MM.1S (cell line): ENCODE measurements around the gene CCNK.

Source experiments
- DNase-seq: peaks from one replicate; pipeline ENCODE4 v3.0.0-alpha.2; 2015
- H2AFZ ChIP-seq: fragments of 300-600 bp; sonication (generic); 2 replicates; pipeline ENCODE4 v1.6.0; 2016; ENCODE audit warnings: antibody characterized with exemption, low read length
- H3F3A ChIP-seq: fragments of 300-600 bp; sonication (generic); 2 replicates; pipeline ENCODE4 v1.6.1; 2016; ENCODE audit warnings: mild to moderate bottlenecking, antibody characterized with exemption, low read length, moderate library complexity, mixed read lengths; ENCODE audit not compliant: insufficient read depth
- H3K27ac ChIP-seq: fragments of 300-600 bp; sonication (generic); 2 replicates; pipeline ENCODE4 v1.5.1; 2016; ENCODE audit warnings: mild to moderate bottlenecking, low read length
- H3K27me3 ChIP-seq: fragments of 300-600 bp; sonication (generic); replicated peaks from 2 replicates; pipeline ENCODE4 v1.6.0; 2016; ENCODE audit warnings: low read length; ENCODE audit not compliant: insufficient read depth
- H3K36me3 ChIP-seq: fragments of 300-600 bp; sonication (generic); replicated peaks from 2 replicates; pipeline ENCODE4 v1.6.1; 2016; ENCODE audit warnings: mild to moderate bottlenecking, low read length, mixed read lengths; ENCODE audit not compliant: insufficient read depth
- H3K4me1 ChIP-seq: fragments of 300-600 bp; sonication (generic); 2 replicates; pipeline ENCODE4 v1.6.1; 2016; ENCODE audit warnings: low read length, mixed read lengths
- H3K4me2 ChIP-seq: fragments of 300-600 bp; sonication (generic); 2 replicates; pipeline ENCODE4 v1.6.0; 2016; ENCODE audit warnings: low read depth, low read length
- H3K4me3 ChIP-seq: fragments of 300-600 bp; sonication (generic); 2 replicates; pipeline ENCODE4 v1.5.1; 2016; ENCODE audit warnings: low read length, mixed read lengths
- H3K79me2 ChIP-seq: fragments of 300-600 bp; sonication (generic); 2 replicates; pipeline ENCODE4 v1.6.1; 2016; ENCODE audit warnings: mixed run types, low read length, mixed read lengths
- H3K9ac ChIP-seq: fragments of 300-600 bp; sonication (generic); 2 replicates; pipeline ENCODE4 v1.6.1; 2016; ENCODE audit warnings: low read length, mixed read lengths
- H3K9me2 ChIP-seq: fragments of 300-600 bp; sonication (generic); replicated peaks from 2 replicates; pipeline ENCODE4 v1.6.1; 2016; ENCODE audit warnings: mild to moderate bottlenecking, low read length, mixed read lengths; ENCODE audit not compliant: insufficient read depth
- H3K9me3 ChIP-seq: fragments of 300-600 bp; sonication (generic); replicated peaks from 2 replicates; pipeline ENCODE4 v1.6.1; 2016; ENCODE audit warnings: mild to moderate bottlenecking, low read length, mixed read lengths; ENCODE audit not compliant: insufficient read depth
- H4K20me1 ChIP-seq: fragments of 300-600 bp; sonication (generic); 2 replicates; pipeline ENCODE4 v1.6.1; 2016; ENCODE audit warnings: mild to moderate bottlenecking, low read length, moderate library complexity, mixed read lengths; ENCODE audit not compliant: insufficient read depth
- EZH2 ChIP-seq: fragments of 300-600 bp; sonication (generic); optimal IDR thresholded peaks from 2 replicates; pipeline ENCODE3; 2017; ENCODE audit warnings: low read depth, mild to moderate bottlenecking, antibody characterized with exemption, low read length, mixed read lengths
- EZH2phosphoT487 ChIP-seq: fragments of 300-600 bp; sonication (generic); IDR thresholded peaks from 2 replicates; pipeline ENCODE4 v1.6.1; 2018; ENCODE audit warnings: antibody characterized with exemption, low read length
- TF ChIP-seq, protein P1 (sequence below): fragments of 300-600 bp; sonication (generic); IDR thresholded peaks from 2 replicates; pipeline ENCODE4 v1.5.1; 2016; ENCODE audit warnings: antibody characterized with exemption, low read length, mixed read lengths

Gene CCNK

DNA sequence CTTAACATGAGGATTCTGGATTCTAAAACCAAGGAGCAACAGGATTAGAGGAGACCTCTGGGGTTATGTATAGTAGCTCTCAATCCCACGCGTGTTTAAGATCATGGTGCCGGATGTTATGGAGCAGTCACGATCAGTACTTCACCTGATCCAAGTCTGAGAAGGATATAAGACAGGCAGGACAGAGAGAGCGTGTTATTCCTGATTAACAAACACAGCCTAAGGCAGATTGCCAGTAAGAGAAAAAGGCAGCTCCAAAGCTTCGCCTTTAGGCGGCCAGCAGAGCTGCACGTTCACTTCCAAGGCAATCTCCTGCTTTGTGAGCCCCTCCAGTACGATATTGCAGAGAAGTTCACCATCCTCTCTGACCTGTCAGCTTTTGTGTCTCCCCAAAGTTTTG lies 6.0 kb upstream of the CCNK start:
- TF ChIP-seq EZH2 (no peak), EZH2phosphoT487 (no peak)
- TF ChIP-seq, protein P1, sequence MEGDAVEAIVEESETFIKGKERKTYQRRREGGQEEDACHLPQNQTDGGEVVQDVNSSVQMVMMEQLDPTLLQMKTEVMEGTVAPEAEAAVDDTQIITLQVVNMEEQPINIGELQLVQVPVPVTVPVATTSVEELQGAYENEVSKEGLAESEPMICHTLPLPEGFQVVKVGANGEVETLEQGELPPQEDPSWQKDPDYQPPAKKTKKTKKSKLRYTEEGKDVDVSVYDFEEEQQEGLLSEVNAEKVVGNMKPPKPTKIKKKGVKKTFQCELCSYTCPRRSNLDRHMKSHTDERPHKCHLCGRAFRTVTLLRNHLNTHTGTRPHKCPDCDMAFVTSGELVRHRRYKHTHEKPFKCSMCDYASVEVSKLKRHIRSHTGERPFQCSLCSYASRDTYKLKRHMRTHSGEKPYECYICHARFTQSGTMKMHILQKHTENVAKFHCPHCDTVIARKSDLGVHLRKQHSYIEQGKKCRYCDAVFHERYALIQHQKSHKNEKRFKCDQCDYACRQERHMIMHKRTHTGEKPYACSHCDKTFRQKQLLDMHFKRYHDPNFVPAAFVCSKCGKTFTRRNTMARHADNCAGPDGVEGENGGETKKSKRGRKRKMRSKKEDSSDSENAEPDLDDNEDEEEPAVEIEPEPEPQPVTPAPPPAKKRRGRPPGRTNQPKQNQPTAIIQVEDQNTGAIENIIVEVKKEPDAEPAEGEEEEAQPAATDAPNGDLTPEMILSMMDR: no peak
- H3K4me3 ChIP-seq: no peak overlapping the region
- H3K9ac ChIP-seq: no peak overlapping the region
- no peak overlapping the region for H2AFZ ChIP-seq
- H3K27me3 ChIP-seq: no peaks in the 10 kb centered on the region
- peaks cover 87% of the 10 kb centered on the region for H3K79me2 ChIP-seq
- no peaks in the 10 kb centered on the region for H3K4me1 ChIP-seq
- no peaks in the 10 kb centered on the region for H4K20me1 ChIP-seq
- DNase-seq: no peak
- no peaks in the 10 kb centered on the region for H3K9me2 ChIP-seq
- no peak overlapping the region for H3K4me2 ChIP-seq
- no peaks in the 10 kb centered on the region for H3F3A ChIP-seq
- no peak overlapping the region for H3K27ac ChIP-seq
- no peaks in the 10 kb centered on the region for H3K36me3 ChIP-seq
- H3K9me3 ChIP-seq: no peaks in the 10 kb centered on the region

DNA sequence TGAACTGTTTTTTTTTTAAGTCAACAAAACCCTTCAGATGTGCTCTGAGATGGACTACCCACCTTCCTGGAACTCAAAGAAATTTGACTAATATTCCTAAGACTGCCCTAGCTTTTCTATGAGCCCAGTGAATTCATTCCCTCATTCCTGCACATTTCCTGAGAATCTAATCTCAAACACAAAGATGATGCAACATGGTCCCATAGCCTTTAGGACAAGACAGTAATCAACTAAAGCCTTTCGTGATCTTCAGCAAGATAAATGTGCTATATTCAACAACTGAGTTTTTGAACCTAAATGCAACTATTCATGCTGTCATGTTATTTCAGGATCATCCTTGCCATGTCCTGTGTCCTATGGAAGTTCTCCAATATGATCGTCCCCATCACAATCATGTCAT lies 5.5 kb upstream of the CCNK start:
- TF ChIP-seq EZH2phosphoT487 (no peak), EZH2 (no peak)
- TF ChIP-seq, protein P1: no peak
- no peaks in the 10 kb centered on the region for H4K20me1 ChIP-seq
- no peaks in the 10 kb centered on the region for H3K9me3 ChIP-seq
- H3K9me2 ChIP-seq: no peaks in the 10 kb centered on the region
- no peak overlapping the region for H3K4me3 ChIP-seq
- H3F3A ChIP-seq: no peaks in the 10 kb centered on the region
- H3K79me2 ChIP-seq: peaks cover 83% of the 10 kb centered on the region
- H3K4me1 ChIP-seq: no peaks in the 10 kb centered on the region
- H3K36me3 ChIP-seq: no peaks in the 10 kb centered on the region
- H3K4me2 ChIP-seq: no peak overlapping the region
- no peak for DNase-seq
- no peak overlapping the region for H3K9ac ChIP-seq
- H3K27ac ChIP-seq: no peak overlapping the region
- no peak overlapping the region for H2AFZ ChIP-seq
- no peaks in the 10 kb centered on the region for H3K27me3 ChIP-seq

DNA sequence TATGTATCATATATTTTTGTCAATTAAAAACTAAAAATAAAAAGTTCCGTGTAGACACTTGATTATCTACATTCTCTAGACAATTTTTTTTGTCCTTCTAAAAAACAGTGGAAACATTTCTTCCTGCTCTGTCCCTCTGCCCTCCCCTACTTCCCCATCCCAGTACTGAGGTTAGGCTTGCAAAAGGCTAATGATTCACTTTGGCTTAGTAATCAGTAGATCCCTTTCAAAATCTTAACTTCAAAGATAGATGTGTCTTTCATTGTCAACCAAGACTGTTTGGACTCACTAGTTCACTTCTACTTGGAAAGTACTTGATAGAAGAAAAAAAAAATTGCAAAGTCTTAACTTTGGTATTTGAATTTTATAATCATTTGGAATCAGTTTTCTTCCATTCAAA lies 4.3 kb upstream of the CCNK start:
- H3K4me3 ChIP-seq: no peak overlapping the region
- TF ChIP-seq, protein P1: no peak
- no peak for TF ChIP-seq EZH2
- no peak for TF ChIP-seq EZH2phosphoT487
- H3K4me2 ChIP-seq: no peak overlapping the region
- no peaks in the 10 kb centered on the region for H3K4me1 ChIP-seq
- no peaks in the 10 kb centered on the region for H3F3A ChIP-seq
- DNase-seq: no peak
- no peak overlapping the region for H2AFZ ChIP-seq
- H3K36me3 ChIP-seq: no peaks in the 10 kb centered on the region
- no peaks in the 10 kb centered on the region for H3K27me3 ChIP-seq
- no peak overlapping the region for H3K27ac ChIP-seq
- H3K9me3 ChIP-seq: no peaks in the 10 kb centered on the region
- no peak overlapping the region for H3K9ac ChIP-seq
- no peaks in the 10 kb centered on the region for H4K20me1 ChIP-seq
- H3K9me2 ChIP-seq: no peaks in the 10 kb centered on the region
- H3K79me2 ChIP-seq: peaks cover 78% of the 10 kb centered on the region
